ENCODE measurements around the gene MTREX. TPM values are rescaled to one million over a fixed set of nuclear protein-coding genes. Genes with fewer than 3 reads are reported as not detected.

Gene MTREX
- total and polyA plus RNA-seq, 4 donors = 10.0 to 43.8 (median 23.7) TPM

- Histone ChIP-seq H3K36me3 (ENCODE audit: control insufficient read depth in 4 of 4, insufficient read depth in 3 of 4, low read depth in 1 of 4, low read length in 3 of 4) (peaks cover 0 to 11% (median 6%) of the 10 kb centered on the region in 4 donors), H3K27me3 (ENCODE audit: control insufficient read depth in 4 of 4, insufficient read depth in 4 of 4, low read length in 3 of 4) (no peaks in the 10 kb centered on the region), H3K4me1 (ENCODE audit: control insufficient read depth in 4 of 4, insufficient read depth in 4 of 4, low read length in 3 of 4) (peaks cover 0 to 10% (median 2%) of the 10 kb centered on the region in 4 donors), H3K9me3 (ENCODE audit: control insufficient read depth in 4 of 4, low read length in 3 of 4) (no peaks in the 10 kb centered on the region), H3K9ac (ENCODE audit: low read depth in 1 of 2, low read length in 2 of 2) (no peak overlapping the region), H3K27ac (ENCODE audit: low read depth in 1 of 2, low read length in 2 of 2) (no peak overlapping the region), H3K4me3 (ENCODE audit: low read depth in 1 of 3, low read length in 3 of 3) (no peak overlapping the region)
- WGBS = 98% methylated on average over 3 of the region's 3 CpGs
- TF ChIP-seq, protein P1, sequence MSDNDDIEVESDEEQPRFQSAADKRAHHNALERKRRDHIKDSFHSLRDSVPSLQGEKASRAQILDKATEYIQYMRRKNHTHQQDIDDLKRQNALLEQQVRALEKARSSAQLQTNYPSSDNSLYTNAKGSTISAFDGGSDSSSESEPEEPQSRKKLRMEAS (IDR thresholded peaks at IDR 0.05) = no peak
- no peak for DNase-seq (ENCODE audit: low spot score)
Observed at GRCh38 chr5:55463613-55464012, 155.8 kb downstream of the MTREX start.

DNA sequence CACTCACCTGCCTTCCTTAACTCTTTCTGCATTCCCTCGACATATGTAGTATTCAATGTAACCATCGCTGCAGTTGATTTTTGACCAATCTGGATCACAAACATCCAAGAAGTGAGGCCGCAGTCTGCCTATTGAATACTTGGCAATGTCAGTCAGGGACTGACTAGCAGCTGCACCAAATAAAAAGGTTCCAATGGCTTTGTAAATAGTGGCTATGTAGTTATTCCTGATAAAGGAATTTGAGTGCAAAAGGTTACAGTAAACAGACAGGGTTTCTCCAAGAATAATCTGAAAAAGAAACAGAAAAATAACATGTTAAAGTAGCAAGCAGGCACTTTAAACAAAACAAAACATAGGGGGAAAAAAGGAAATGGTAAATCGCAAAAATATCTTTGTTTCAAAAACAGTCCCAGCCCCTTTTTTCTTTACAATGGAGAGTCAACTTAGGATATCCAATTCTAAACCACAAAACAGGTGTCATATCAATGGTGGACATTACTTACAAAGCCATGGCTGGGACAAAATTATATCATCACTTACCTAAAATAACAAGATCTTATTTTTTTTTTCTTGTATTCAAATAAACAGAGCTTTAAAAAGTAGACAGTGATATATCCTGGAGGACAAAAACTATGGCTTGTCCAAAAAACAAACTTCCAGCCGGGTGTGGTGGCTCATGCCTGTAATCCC, 160.2 kb downstream of the MTREX start:
- H3K4me1 ChIP-seq (ENCODE audit: control insufficient read depth in 4 of 4, insufficient read depth in 4 of 4, low read length in 3 of 4) = peaks cover 0 to 10% (median 3%) of the 10 kb centered on the region in 4 donors

More for the DNA sequence above, 160.2 kb downstream of the MTREX start:
- H3K4me3 ChIP-seq (ENCODE audit: low read depth in 1 of 3, low read length in 3 of 3) = no peak overlapping the region
- peaks cover 0 to 7% (median 5%) of the 10 kb centered on the region in 4 donors for H3K36me3 ChIP-seq (ENCODE audit: control insufficient read depth in 4 of 4, insufficient read depth in 3 of 4, low read depth in 1 of 4, low read length in 3 of 4)
- H3K9me3 ChIP-seq (ENCODE audit: control insufficient read depth in 4 of 4, low read length in 3 of 4) = no peaks in the 10 kb centered on the region
- peak overlapping the region in 1 of 2 donors; percentile 43 for H3K9ac ChIP-seq (ENCODE audit: low read depth in 1 of 2, low read length in 2 of 2)
- DNase-seq (ENCODE audit: low spot score) = no peak
- H3K27ac ChIP-seq (ENCODE audit: low read depth in 1 of 2, low read length in 2 of 2) = peak overlapping the region in 1 of 2 donors; percentile 40
- no peaks in the 10 kb centered on the region for H3K27me3 ChIP-seq (ENCODE audit: control insufficient read depth in 4 of 4, insufficient read depth in 4 of 4, low read length in 3 of 4)
- TF ChIP-seq ZBTB33 (IDR thresholded peaks at IDR 0.05) (peak; percentile 16), TAF1 (conservative IDR thresholded peaks at IDR 0.05) (no peak), NR2F2 (IDR thresholded peaks at IDR 0.05) (peak; percentile 36), EGR1 (IDR thresholded peaks at IDR 0.05; ENCODE audit: low read depth in 2 of 2) (no peak), RAD21 (IDR thresholded peaks at IDR 0.05) (peak; percentile 36 to 50), CTCF (IDR thresholded peaks at IDR 0.05; ENCODE audit: low read depth, low read length, missing input control) (no peak), HNF4G (IDR thresholded peaks at IDR 0.05) (no peak), YY1 (IDR thresholded peaks at IDR 0.05) (peak; percentile 31), FOXA1 (IDR thresholded peaks at IDR 0.05) (peak; percentile 52), FOXA2 (IDR thresholded peaks at IDR 0.05) (peak; percentile 85), RXRA (IDR thresholded peaks at IDR 0.05) (peak; percentile 51 to 54), HNF4A (conservative IDR thresholded peaks at IDR 0.05) (peak; percentile 35 to 41), GABPA (IDR thresholded peaks at IDR 0.05 in 1 of 2, conservative IDR thresholded peaks at IDR 0.05 in 1 of 2) (no peak), JUND (IDR thresholded peaks at IDR 0.05) (peak in 1 of 2 donors; percentile 25), SP1 (IDR thresholded peaks at IDR 0.05) (peak; percentile 37)
- TF ChIP-seq, protein P2, sequence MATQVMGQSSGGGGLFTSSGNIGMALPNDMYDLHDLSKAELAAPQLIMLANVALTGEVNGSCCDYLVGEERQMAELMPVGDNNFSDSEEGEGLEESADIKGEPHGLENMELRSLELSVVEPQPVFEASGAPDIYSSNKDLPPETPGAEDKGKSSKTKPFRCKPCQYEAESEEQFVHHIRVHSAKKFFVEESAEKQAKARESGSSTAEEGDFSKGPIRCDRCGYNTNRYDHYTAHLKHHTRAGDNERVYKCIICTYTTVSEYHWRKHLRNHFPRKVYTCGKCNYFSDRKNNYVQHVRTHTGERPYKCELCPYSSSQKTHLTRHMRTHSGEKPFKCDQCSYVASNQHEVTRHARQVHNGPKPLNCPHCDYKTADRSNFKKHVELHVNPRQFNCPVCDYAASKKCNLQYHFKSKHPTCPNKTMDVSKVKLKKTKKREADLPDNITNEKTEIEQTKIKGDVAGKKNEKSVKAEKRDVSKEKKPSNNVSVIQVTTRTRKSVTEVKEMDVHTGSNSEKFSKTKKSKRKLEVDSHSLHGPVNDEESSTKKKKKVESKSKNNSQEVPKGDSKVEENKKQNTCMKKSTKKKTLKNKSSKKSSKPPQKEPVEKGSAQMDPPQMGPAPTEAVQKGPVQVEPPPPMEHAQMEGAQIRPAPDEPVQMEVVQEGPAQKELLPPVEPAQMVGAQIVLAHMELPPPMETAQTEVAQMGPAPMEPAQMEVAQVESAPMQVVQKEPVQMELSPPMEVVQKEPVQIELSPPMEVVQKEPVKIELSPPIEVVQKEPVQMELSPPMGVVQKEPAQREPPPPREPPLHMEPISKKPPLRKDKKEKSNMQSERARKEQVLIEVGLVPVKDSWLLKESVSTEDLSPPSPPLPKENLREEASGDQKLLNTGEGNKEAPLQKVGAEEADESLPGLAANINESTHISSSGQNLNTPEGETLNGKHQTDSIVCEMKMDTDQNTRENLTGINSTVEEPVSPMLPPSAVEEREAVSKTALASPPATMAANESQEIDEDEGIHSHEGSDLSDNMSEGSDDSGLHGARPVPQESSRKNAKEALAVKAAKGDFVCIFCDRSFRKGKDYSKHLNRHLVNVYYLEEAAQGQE (IDR thresholded peaks at IDR 0.05) = no peak
- TF ChIP-seq, protein P1 (IDR thresholded peaks at IDR 0.05) = no peak
- TF ChIP-seq, protein P3, sequence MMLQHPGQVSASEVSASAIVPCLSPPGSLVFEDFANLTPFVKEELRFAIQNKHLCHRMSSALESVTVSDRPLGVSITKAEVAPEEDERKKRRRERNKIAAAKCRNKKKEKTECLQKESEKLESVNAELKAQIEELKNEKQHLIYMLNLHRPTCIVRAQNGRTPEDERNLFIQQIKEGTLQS (IDR thresholded peaks at IDR 0.05) = no peak
- WGBS = 43% methylated on average over 5 of the region's 5 CpGs

Measured in liver (tissue), 9 donors.